BJ (cell line): Measurements from ENCODE around the gene CCDC144A. TPM values are rescaled to one million over a fixed set of nuclear protein-coding genes. Genes with fewer than 3 reads are reported as not detected.
"Not testable (repeated sequence)": the region's sequence is repeated elsewhere in the genome, so short reads cannot be mapped to it uniquely, and the experiment has no call there.

Experiments used
- CTCF ChIA-PET: fragments of 350-600 bp; formaldehyde crosslinking; extraction: SDS; loops from one replicate; lab custom pipeline; 2021; ENCODE audit warnings: antibody characterized with exemption, inconsistent platforms; lab: Yijun Ruan, JAX
- POLR2A ChIA-PET: fragments of 300-600 bp; sonication (Branson Sonifier 250); formaldehyde crosslinking; extraction: SDS; loops from one replicate; lab custom pipeline; 2021; ENCODE audit warnings: antibody characterized with exemption; lab: Charles Lee
- DNase-seq: peaks from one replicate; pipeline ENCODE4 v3.0.0-alpha.2; 2011; ENCODE audit warnings: low read depth
- H3K27me3 ChIP-seq: 2 replicates; pipeline ENCODE4 v1.6.0; 2011; ENCODE audit warnings: low read length; ENCODE audit not compliant: control insufficient read depth, insufficient read depth
- H3K36me3 ChIP-seq: 2 replicates; pipeline ENCODE4 v1.5.1; 2011; ENCODE audit warnings: low read length; ENCODE audit not compliant: control insufficient read depth, insufficient read depth
- H3K4me3 ChIP-seq: 2 replicates; pipeline ENCODE4 v1.5.1; 2011; ENCODE audit warnings: low read depth, mild to moderate bottlenecking, control low read depth, low read length
- polyA minus RNA-seq: library from RNA; depleted of rRNA, polyadenylated mRNA; stranded (reverse); fragments of >200 nt; gene quantifications from 2 replicates; pipeline ENCODE4 v1.2.3, GENCODE V29; 2011; rRNA and poly(A)+ RNA removed
- polyA plus RNA-seq: library from polyadenylated mRNA; depleted of rRNA; stranded (reverse); fragments of >200 nt; gene quantifications from 2 replicates; pipeline ENCODE4 v1.2.3, GENCODE V29; 2011; rRNA removed
- TF ChIP-seq, protein P1 (sequence below): IDR thresholded peaks from 2 replicates; pipeline ENCODE4 v1.5.1; 2011; ENCODE audit warnings: low read depth, mild to moderate bottlenecking, control low read depth, inconsistent platforms, low read length, moderate library complexity; ENCODE audit not compliant: insufficient read depth

CCDC144A gene, protein sequence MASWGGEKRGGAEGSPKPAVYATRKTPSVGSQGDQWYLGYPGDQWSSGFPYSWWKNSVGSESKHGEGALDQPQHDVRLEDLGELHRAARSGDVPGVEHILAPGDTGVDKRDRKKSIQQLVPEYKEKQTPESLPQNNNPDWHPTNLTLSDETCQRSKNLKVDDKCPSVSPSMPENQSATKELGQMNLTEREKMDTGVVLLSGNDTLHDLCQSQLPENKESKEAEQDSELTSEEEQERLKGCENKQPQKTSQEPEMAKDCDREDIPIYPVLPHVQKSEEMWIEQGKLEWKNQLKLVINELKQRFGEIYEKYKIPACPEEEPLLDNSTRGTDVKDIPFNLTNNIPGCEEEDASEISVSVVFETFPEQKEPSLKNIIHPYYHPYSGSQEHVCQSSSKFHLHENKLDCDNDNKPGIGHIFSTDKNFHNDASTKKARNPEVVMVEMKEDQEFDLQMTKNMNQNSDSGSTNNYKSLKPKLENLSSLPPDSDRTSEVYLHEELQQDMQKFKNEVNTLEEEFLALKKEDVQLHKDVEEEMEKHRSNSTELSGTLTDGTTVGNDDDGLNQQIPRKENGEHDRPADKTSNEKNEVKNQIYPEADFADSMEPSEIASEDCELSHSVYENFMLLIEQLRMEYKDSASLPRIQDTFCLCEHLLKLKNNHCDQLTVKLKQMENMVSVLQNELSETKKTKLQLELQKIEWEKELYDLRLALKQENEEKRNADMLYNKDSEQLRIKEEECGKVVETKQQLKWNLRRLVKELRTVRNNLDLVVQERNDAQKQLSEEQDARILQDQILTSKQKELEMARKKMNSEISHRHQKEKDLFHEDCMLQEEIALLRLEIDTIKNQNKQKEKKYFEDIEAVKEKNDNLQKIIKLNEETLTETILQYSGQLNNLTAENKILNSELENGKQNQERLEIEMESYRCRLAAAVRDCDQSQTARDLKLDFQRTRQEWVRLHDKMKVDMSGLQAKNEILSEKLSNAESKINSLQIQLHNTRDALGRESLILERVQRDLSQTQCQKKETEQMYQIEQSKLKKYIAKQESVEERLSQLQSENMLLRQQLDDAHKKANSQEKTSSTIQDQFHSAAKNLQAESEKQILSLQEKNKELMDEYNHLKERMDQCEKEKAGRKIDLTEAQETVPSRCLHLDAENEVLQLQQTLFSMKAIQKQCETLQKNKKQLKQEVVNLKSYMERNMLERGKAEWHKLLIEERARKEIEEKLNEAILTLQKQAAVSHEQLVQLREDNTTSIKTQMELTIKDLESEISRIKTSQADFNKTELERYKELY (N-terminal part only)
- 0.02 and 0.31 TPM in 2 replicates for polyA plus RNA-seq
- polyA minus RNA-seq, result 0.05 and 0.15 TPM in 2 replicates

DNA sequence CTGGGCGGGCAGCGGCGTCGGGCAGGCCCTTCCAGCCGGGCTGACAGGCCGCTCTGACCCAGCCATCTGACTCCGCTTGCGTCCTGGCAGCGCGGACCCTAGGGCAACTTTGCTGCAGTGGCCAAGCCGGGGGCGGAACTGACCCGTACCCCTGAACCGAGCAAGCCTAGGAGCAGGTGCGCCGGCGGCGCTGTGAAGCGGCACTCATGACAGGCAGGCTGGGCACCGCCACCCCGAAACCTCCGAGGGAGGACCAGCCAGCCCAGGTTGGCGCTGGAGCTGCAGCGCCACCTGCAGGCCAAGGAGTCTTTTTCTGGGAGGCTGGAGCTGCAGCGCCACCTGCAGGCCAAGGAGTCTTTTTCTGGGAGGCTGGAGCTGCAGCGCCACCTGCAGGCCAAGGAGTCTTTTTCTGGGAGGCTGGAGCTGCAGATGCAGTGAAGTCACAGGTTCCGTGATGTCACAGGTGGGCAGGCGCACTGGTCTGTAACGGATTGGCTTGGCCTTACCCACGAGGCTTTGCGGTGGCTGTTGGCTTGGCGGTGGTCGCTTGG lies at the start of gene CCDC144A:
CCDC144A (plus strand) TSS at position 511 of the 551 bp plus-strand sequence. CDS start 160 bp downstream, outside the sequence.
- DNase-seq, CTCF ChIA-PET, POLR2A ChIA-PET, H3K27me3 ChIP-seq, H3K36me3 ChIP-seq, H3K4me3 ChIP-seq: not testable (repeated sequence)

DNA sequence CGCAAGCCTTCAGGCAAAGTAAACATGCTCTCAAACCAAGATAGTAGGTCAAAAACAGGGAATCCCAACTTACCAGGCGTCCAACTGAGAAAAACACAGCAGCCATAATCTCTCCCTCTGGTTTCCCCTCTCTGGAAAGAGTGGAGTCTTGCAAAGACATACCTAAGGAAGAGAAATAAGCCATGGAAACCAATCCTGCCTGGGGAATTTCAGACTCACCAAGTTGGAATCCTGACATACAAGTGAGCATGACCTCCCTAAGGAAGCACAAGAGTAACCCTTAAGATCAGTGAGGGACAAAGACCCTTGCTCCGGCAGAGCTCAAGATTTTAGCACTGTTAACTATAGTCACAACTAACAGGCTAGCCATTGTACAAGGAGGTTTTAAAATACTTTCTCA lies 40.5 kb upstream of the CCDC144A start:
- ChIA-PET POLR2A (no interaction called here), CTCF (no interaction called here)
- no peaks in the 10 kb centered on the region for H3K27me3 ChIP-seq
- TF ChIP-seq, protein P1, sequence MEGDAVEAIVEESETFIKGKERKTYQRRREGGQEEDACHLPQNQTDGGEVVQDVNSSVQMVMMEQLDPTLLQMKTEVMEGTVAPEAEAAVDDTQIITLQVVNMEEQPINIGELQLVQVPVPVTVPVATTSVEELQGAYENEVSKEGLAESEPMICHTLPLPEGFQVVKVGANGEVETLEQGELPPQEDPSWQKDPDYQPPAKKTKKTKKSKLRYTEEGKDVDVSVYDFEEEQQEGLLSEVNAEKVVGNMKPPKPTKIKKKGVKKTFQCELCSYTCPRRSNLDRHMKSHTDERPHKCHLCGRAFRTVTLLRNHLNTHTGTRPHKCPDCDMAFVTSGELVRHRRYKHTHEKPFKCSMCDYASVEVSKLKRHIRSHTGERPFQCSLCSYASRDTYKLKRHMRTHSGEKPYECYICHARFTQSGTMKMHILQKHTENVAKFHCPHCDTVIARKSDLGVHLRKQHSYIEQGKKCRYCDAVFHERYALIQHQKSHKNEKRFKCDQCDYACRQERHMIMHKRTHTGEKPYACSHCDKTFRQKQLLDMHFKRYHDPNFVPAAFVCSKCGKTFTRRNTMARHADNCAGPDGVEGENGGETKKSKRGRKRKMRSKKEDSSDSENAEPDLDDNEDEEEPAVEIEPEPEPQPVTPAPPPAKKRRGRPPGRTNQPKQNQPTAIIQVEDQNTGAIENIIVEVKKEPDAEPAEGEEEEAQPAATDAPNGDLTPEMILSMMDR, result no peak
- H3K36me3 ChIP-seq, result peaks cover 1% of the 10 kb centered on the region; the same call in 1 of the 2 replicates
- no peak overlapping the region for H3K4me3 ChIP-seq
- DNase-seq, result no peak

DNA sequence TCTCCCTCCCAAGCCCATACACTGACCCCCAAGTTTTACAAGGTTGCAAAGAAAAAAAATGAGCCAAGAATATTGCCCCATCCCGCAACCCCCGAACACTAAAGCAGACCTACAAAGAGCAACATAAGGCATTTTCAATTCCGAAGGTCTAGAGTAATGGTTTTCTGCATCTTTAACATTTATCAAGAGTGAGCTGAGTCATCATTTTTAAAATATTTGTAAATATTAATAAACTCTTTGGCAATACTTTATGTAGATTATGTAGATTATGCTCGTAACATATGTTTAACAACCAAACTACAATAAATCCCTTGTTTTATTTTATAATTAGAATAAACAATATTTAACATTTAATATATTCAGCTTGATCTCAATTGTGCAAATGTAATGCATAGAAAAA lies 37.8 kb upstream of the CCDC144A start:
- TF ChIP-seq, protein P1, result no peak
- Histone ChIP-seq H3K27me3 (no peaks in the 10 kb centered on the region), H3K4me3 (no peak overlapping the region), H3K36me3 (peaks cover 1% of the 10 kb centered on the region; the same call in 1 of the 2 replicates)
- ChIA-PET POLR2A (no interaction called here), CTCF (interaction anchor here (0.7 kb wide), 1 partner anchor 17 kb away, joined by 5 read pairs; no protein-coding TSS in a partner anchor)
- DNase-seq, result no peak

DNA sequence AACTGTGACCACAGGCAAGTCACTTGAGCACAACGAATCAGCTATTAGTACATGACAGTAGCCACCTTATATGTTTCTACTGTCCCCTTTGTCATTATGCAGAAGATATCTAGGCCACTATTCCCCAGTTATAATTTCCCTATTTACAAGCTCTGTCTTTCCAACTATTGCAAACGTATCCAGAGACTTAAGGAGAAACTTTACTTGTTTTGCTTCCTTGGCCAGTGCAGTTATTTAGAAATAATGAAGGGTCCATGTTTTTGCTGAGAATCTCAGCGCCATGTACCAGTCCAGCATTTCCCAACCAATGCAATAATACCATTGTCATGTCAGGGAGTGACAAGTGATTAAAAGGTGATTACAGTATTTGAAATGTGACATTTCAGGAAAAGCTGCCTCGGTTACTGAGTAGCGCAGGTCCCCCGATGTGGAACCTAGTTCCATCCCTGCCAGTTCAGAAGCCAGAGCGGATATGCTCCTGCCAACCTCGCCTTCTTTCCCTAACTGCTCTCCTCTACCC lies 37.1 kb upstream of the CCDC144A start:
- CTCF ChIA-PET, result interaction anchor here (0.7 kb wide), 1 partner anchor 17 kb away, joined by 5 read pairs; no protein-coding TSS in a partner anchor
- TF ChIP-seq, protein P1, result no peak

More for the DNA sequence above, 37.1 kb upstream of the CCDC144A start:
- DNase-seq, result no peak
- H3K36me3 ChIP-seq, result peaks cover 1% of the 10 kb centered on the region; the same call in 1 of the 2 replicates
- H3K27me3 ChIP-seq, result no peaks in the 10 kb centered on the region
- POLR2A ChIA-PET, result no interaction called here
- peak overlapping the region; percentile 76 for H3K4me3 ChIP-seq
